ENCODE data around the gene ARHGEF12. TPM values are rescaled to one million over a fixed set of nuclear protein-coding genes. Genes with fewer than 3 reads are reported as not detected.

ARHGEF12 gene
- total RNA-seq, 1 experiment from 2014 or later = 41.0 TPM

- ChIA-PET POLR2A (ENCODE audit: unreplicated experiment) (no interaction called here), CTCF (no interaction called here)
These were observed 186.5 kb downstream of the ARHGEF12 start for GRCh38 chr11:120522736-120523135.

GRCh38 chr11:120523196-120523595, 187.0 kb downstream of the ARHGEF12 start:
- Histone ChIP-seq H4K20me1 (ENCODE audit: low read length) (no peaks in the 10 kb centered on the region), H3K9ac (ENCODE audit: low read length) (no peak overlapping the region), H3F3A (ENCODE audit: low read length, unreplicated experiment) (no peaks in the 10 kb centered on the region), H3K4me3 (ENCODE audit: low read length) (no peak overlapping the region), H3K27me3 (ENCODE audit: low read length) (peaks cover 85% of the 10 kb centered on the region), H3K9me3 (ENCODE audit: low read length) (no peaks in the 10 kb centered on the region), H3K4me1 (ENCODE audit: insufficient read depth, low read length) (no peaks in the 10 kb centered on the region), H3K4me2 (ENCODE audit: low read length) (no peak overlapping the region), H3K36me3 (ENCODE audit: low read depth, low read length) (no peaks in the 10 kb centered on the region), H2AFZ (ENCODE audit: low read length) (no peak overlapping the region), H3K27ac (ENCODE audit: low read length) (no peak overlapping the region), H3K79me2 (ENCODE audit: low read length) (no peaks in the 10 kb centered on the region), H3K9me2 (replicated peaks; ENCODE audit: low read length) (no peaks in the 10 kb centered on the region)
- ATAC-seq = peak; percentile 27
- DNase-seq = no peak
- BruUV-seq (replicated peaks) = no TSS peak
- intact Hi-C loops (cut with micrococcal nuclease) = no loop called here
- ChIA-PET CTCF (no interaction called here), POLR2A (ENCODE audit: unreplicated experiment) (no interaction called here)
- TF ChIP-seq EZH2 (IDR thresholded peaks at IDR 0.05; ENCODE audit: low read length, unreplicated experiment) (no peak), EZH2phosphoT487 (IDR thresholded peaks at IDR 0.05; ENCODE audit: borderline replicate concordance, low read length) (no peak), CTCF (conservative IDR thresholded peaks at IDR 0.05; ENCODE audit: low read depth, low read length) (no peak)

More at GRCh38 chr11:120522736-120523135, 186.5 kb downstream of the ARHGEF12 start:
- H4K20me1 ChIP-seq (ENCODE audit: low read length) = no peaks in the 10 kb centered on the region
- no peak overlapping the region for H3K4me2 ChIP-seq (ENCODE audit: low read length)
- no peaks in the 10 kb centered on the region for H3K9me3 ChIP-seq (ENCODE audit: low read length)
- no peaks in the 10 kb centered on the region for H3K79me2 ChIP-seq (ENCODE audit: low read length)
- H3K4me1 ChIP-seq (ENCODE audit: insufficient read depth, low read length) = no peaks in the 10 kb centered on the region
- DNase-seq (no peak), ATAC-seq (no peak)
- peaks cover 85% of the 10 kb centered on the region for H3K27me3 ChIP-seq (ENCODE audit: low read length)
- no peak overlapping the region for H3K4me3 ChIP-seq (ENCODE audit: low read length)
- no peak overlapping the region for H3K27ac ChIP-seq (ENCODE audit: low read length)
- no peak for TF ChIP-seq EZH2phosphoT487 (IDR thresholded peaks at IDR 0.05; ENCODE audit: borderline replicate concordance, low read length)
- no peak for TF ChIP-seq CTCF (conservative IDR thresholded peaks at IDR 0.05; ENCODE audit: low read depth, low read length)
- TF ChIP-seq EZH2 (IDR thresholded peaks at IDR 0.05; ENCODE audit: low read length, unreplicated experiment) = no peak
- H3K9me2 ChIP-seq (replicated peaks; ENCODE audit: low read length) = no peaks in the 10 kb centered on the region
- H3K36me3 ChIP-seq (ENCODE audit: low read depth, low read length) = no peaks in the 10 kb centered on the region
- no peak overlapping the region for H2AFZ ChIP-seq (ENCODE audit: low read length)
- intact Hi-C loops (cut with micrococcal nuclease) = no loop called here
- no peaks in the 10 kb centered on the region for H3F3A ChIP-seq (ENCODE audit: low read length, unreplicated experiment)
- no peak overlapping the region for H3K9ac ChIP-seq (ENCODE audit: low read length)
- BruUV-seq (replicated peaks) = no TSS peak

GRCh38 chr11:120524536-120525085, 188.4 kb downstream of the ARHGEF12 start:
- TF ChIP-seq EZH2phosphoT487 (IDR thresholded peaks at IDR 0.05; ENCODE audit: borderline replicate concordance, low read length) (no peak), EZH2 (IDR thresholded peaks at IDR 0.05; ENCODE audit: low read length, unreplicated experiment) (no peak), CTCF (conservative IDR thresholded peaks at IDR 0.05; ENCODE audit: low read depth, low read length) (no peak)
- H2AFZ ChIP-seq (ENCODE audit: low read length) = no peak overlapping the region
- H3K4me2 ChIP-seq (ENCODE audit: low read length) = no peak overlapping the region
- no peaks in the 10 kb centered on the region for H3K9me3 ChIP-seq (ENCODE audit: low read length)
- H4K20me1 ChIP-seq (ENCODE audit: low read length) = no peaks in the 10 kb centered on the region
- H3K4me3 ChIP-seq (ENCODE audit: low read length) = no peak overlapping the region
- intact Hi-C loops (cut with micrococcal nuclease) = no loop called here
- H3K9ac ChIP-seq (ENCODE audit: low read length) = no peak overlapping the region
- no peaks in the 10 kb centered on the region for H3K36me3 ChIP-seq (ENCODE audit: low read depth, low read length)
- no peaks in the 10 kb centered on the region for H3F3A ChIP-seq (ENCODE audit: low read length, unreplicated experiment)
- no peak for DNase-seq
- no peaks in the 10 kb centered on the region for H3K4me1 ChIP-seq (ENCODE audit: insufficient read depth, low read length)
- no peak for ATAC-seq
- ChIA-PET CTCF (no interaction called here), POLR2A (ENCODE audit: unreplicated experiment) (no interaction called here)
- no TSS peak for BruUV-seq (replicated peaks)
- H3K9me2 ChIP-seq (replicated peaks; ENCODE audit: low read length) = no peaks in the 10 kb centered on the region
- no peaks in the 10 kb centered on the region for H3K79me2 ChIP-seq (ENCODE audit: low read length)
- peaks cover 93% of the 10 kb centered on the region for H3K27me3 ChIP-seq (ENCODE audit: low read length)
- H3K27ac ChIP-seq (ENCODE audit: low read length) = no peak overlapping the region
